GM19240 (cell line): ENCODE results near the gene UBE2R2.
A peak's percentile ranks its signal among the peaks of the same experiment; 100 is the strongest.
"Not testable (repeated sequence)": the region's sequence is repeated elsewhere in the genome, so short reads cannot be mapped to it uniquely, and the experiment has no call there.

ENCODE experiments used
- DNase-seq: peaks from one replicate; pipeline ENCODE4 v3.0.0; 2011; ENCODE audit warnings: low spot score; ENCODE audit not compliant: insufficient read length

The UBE2R2 gene

GRCh38 chr9:33816327-33817252 lies at the start of gene UBE2R2:
UBE2R2 (plus strand) TSS chr9:33817160; CDS start chr9:33817758, 598 bp downstream.
- peak; percentile 86 for DNase-seq

- DNase-seq = not testable (repeated sequence)
Observed at GRCh38 chr9:33770156-33770880, 46.6 kb upstream of the UBE2R2 start.

GRCh38 chr9:33773135-33773534 lies 43.8 kb upstream of the UBE2R2 start:
- not testable (repeated sequence) for DNase-seq

- not testable (repeated sequence) for DNase-seq
Observed at GRCh38 chr9:33774074-33774659, 42.8 kb upstream of the UBE2R2 start.

GRCh38 chr9:33776578-33776977 lies 40.4 kb upstream of the UBE2R2 start:
- no peak for DNase-seq

GRCh38 chr9:33778700-33779351 lies 38.1 kb upstream of the UBE2R2 start:
- DNase-seq = peak; percentile 41

GRCh38 chr9:33780276-33780675 lies 36.7 kb upstream of the UBE2R2 start:
- DNase-seq = no peak

GRCh38 chr9:33781736-33782135 lies 35.2 kb upstream of the UBE2R2 start:
- DNase-seq = no peak

- no peak for DNase-seq
Observed at GRCh38 chr9:33782395-33783152, 34.4 kb upstream of the UBE2R2 start.

GRCh38 chr9:33785914-33786313 lies 31.0 kb upstream of the UBE2R2 start:
- DNase-seq = no peak

GRCh38 chr9:33786681-33787080 lies 30.3 kb upstream of the UBE2R2 start:
- DNase-seq = no peak

- no peak for DNase-seq
Observed at GRCh38 chr9:33787839-33788238, 29.1 kb upstream of the UBE2R2 start.

- DNase-seq = not testable (repeated sequence)
Observed at GRCh38 chr9:33789429-33789828, 27.5 kb upstream of the UBE2R2 start.

- DNase-seq = no peak
Observed at GRCh38 chr9:33791117-33791516, 25.8 kb upstream of the UBE2R2 start.

- DNase-seq = not testable (repeated sequence)
Observed at GRCh38 chr9:33793496-33793895, 23.5 kb upstream of the UBE2R2 start.

- no peak for DNase-seq
Observed at GRCh38 chr9:33794560-33794959, 22.4 kb upstream of the UBE2R2 start.

- DNase-seq = no peak
Observed at GRCh38 chr9:33795281-33795680, 21.7 kb upstream of the UBE2R2 start, which contains the start of gene PRSS3. PRSS3 (plus strand) TSS chr9:33795561; CDS start chr9:33795574, 13 bp downstream.

GRCh38 chr9:33795819-33796218 lies 21.1 kb upstream of the UBE2R2 start:
- DNase-seq = no peak

GRCh38 chr9:33796679-33797078 lies 20.3 kb upstream of the UBE2R2 start:
- not testable (repeated sequence) for DNase-seq

- DNase-seq = no peak
Observed at GRCh38 chr9:33797837-33798236, 19.1 kb upstream of the UBE2R2 start.

- DNase-seq = no peak
Observed at GRCh38 chr9:33798545-33798944, 18.4 kb upstream of the UBE2R2 start.
